Stimulated activated CD4-positive, alpha-beta T cell treated with anti-CD3 and anti-CD28 coated beads, TNF-alpha, amount 100 ng/mL, for 48 hours (primary cell): ENCODE data around the gene PTPRD.

Experiments used
- DNase-seq, 3 donors: peaks; one replicate each; pipeline ENCODE4 v3.0.0-alpha.2; 2020; ENCODE audit warnings: low read depth in 3 of 3

Gene PTPRD

GRCh38 chr9:9754186-9754585, 858.6 kb downstream of the PTPRD start:
- DNase-seq, result no peak

DNA sequence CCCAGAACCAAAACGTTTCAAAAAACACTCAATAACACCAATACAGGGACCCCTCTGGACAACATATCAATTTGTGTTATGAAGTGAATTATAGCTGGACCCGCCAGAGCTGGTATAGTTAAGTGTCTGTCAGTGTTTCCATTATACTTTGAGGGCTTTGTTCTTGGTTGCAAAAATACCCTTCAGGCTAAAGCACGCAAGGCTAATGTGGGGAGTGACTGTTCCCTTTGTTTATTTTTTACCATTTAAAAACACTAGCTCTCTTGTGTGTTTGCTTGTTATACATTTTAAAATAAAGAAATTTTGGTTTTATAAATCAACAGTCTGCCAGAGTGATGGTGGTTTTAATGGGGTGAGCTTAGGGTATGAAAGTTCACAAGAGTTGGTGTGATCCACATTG, 859.5 kb downstream of the PTPRD start:
- no peak for DNase-seq

DNA sequence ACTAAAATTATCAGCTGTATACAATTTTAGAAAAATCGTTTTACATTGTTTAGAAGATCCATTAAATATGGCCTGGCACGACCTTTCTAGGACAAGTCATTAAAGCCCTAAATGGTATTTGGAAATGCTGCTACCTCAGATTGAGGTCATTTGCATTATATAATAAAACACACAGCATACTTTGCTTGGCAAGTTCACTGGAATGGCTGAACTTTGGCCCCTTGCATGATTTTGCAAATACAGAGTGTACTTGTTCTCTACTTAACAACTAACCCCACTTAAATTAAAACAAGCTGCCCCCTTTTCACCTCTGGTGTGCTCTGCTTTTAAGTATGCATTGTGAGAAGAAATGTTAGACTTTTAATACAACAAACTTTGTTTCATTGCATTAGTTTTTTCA, 860.1 kb downstream of the PTPRD start:
- no peak for DNase-seq

DNA sequence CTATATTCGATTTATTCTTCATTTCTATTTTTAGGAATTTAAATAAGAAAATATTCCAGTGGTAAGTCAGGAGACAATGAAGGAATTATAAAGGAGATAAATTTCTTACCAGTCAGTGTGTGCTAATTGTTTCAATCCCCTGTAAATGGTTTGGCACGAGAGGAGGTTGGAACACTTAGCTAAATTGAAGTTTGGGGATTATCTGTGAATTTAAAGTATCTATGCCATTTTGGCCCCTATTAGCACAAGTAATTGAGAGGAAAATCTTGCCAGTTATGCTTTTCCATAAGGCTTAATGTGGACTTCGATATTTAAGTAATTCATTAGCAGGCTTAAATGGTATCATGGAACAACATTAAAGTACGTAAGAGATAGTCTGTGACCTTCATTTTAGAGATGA, 860.8 kb downstream of the PTPRD start:
- DNase-seq, result no peak

DNA sequence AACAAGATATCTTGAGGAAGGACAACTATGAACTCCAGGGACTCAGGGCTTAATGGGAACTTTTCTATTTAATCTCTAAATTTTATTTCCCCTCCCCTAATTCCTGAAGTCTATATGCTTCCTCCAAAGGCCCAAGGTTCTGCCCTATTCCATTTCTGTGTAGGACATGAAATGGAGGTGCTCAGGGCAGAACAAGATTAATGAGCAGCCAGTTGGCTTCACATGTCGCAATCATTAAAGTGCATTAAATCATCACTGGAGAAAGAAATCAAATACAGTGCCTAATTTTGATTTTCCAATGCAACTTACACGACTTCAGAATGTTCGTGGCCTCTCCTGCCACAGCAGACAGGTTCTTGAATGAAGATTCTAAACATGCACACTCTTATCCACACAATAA, 862.1 kb downstream of the PTPRD start:
- no peak for DNase-seq

- DNase-seq, result no peak
Observed at GRCh38 chr9:9749591-9749990, 863.2 kb downstream of the PTPRD start.

DNA sequence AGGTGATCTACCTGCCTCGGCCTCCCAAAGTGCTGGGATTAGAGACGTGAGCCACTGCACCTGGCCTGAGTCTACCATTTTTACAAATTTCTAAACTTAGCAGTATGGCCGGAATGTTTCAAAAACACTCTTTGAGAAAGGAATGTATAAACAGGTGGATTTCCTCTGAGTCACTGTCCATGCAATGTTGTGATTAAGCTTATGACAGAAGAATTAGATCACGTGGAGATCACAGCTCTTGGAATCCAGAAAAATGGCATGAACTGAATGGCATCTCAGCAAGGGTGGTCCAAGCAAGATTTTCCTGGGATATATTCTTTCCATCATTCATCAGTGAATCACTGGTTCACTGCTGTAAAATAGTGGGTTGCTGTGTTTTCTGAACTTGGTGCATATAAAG, 865.0 kb downstream of the PTPRD start:
- DNase-seq, result no peak

- DNase-seq, result no peak
Observed at GRCh38 chr9:9746826-9747225, 866.0 kb downstream of the PTPRD start.

GRCh38 chr9:9743822-9744221, 869.0 kb downstream of the PTPRD start:
- no peak for DNase-seq

- no peak for DNase-seq
Observed at GRCh38 chr9:9730174-9730573, 882.6 kb downstream of the PTPRD start.

GRCh38 chr9:9729082-9729481, 883.7 kb downstream of the PTPRD start:
- DNase-seq, result no peak

DNA sequence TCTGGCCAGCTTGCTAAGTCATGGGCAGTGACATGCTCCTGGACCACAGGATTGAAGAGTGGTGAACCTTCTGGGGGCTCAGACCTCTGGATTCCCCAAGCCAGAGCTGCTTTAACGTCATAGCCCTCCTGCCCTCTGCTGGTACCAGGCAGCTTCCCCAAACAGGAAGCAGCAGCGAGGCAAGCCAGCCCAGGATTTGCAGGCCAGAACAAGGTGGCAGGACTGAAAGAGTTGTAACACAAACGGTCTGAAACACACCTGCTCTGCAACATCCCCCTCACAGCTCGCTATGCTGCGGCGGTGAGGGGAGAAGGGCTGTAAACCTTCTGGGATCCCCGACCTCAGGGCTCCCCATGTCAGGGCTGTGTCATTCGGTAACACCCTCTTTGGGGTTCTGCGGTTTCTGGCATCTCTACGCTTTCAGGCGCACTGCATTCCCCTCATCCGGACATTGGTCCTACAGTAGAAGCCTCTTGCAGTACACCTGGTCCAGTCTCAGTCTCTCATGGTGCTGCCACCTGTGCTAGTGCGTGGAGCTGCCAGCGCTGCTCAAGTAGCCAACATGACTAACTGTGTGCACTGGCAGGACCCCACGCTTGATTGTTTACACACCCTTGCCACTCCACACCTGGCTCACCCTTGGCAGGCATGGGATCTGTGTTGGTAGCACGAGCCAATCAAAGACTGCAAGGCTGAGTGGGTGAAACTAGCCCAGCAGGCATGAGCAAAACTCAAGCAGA, 893.3 kb downstream of the PTPRD start:
- DNase-seq, result no peak

DNA sequence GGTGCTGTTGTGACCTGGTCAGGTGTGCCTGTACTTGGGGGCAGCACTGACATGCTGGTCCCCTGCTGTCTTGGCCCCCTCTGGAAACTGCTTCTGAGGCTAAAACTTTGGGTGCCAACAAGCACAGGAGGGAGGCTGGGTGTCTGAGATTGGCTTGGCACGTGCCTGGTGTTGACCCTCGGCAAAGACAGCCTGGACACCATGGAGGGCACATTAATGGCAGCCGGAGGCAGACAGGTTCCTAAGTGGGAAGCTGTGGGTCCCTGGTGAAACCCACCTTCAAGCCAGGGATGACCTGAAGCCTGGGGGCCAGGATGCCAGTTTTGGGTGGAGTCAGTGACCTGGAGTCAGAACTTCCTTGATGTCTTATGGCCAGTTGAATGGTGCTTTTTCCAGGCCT, 894.1 kb downstream of the PTPRD start:
- DNase-seq, result no peak

- no peak for DNase-seq
Observed at GRCh38 chr9:9679433-9679832, 933.4 kb downstream of the PTPRD start.

- no peak for DNase-seq
Observed at GRCh38 chr9:9674461-9674860, 938.3 kb downstream of the PTPRD start.

DNA sequence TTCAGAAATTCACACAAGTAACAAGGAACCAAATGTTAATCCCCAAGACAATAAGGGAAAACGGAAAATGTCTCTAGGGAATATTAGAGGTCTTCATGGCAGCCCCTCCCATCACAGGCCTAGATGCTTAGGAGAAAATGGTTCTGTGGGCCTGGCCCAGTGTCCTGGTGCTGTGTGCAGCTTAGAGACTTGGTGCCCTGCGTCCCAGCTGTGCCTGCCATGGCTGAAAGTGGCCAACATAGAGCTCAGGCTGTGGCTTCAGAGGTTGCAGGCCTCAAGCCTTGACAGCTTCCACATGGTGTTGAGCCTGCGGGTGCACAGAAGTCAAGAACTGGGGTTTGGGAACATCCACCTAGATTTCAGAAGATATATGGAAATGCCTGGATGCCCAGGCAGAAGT, 942.3 kb downstream of the PTPRD start:
- no peak for DNase-seq

GRCh38 chr9:9645006-9645405, 967.8 kb downstream of the PTPRD start:
- no peak for DNase-seq

DNA sequence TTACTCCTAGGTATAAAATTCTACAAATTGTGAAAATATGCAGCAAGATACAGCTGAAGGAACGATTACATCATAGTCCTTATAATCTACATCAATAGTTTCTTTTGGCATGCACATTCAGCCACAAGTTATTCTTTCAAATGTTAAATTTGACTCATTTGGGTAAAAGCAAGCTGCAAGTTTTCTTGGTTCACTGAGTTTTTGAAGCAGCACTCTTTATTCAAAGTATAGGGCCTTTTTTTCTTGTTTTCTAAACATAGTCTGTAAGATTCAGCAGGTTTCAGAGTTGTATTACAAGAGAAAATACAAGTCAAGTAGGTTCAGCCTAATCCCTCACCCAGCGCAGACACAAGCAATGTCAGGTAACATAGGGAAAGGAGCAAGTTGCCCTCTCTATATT, 981.5 kb downstream of the PTPRD start:
- DNase-seq, result no peak

DNA sequence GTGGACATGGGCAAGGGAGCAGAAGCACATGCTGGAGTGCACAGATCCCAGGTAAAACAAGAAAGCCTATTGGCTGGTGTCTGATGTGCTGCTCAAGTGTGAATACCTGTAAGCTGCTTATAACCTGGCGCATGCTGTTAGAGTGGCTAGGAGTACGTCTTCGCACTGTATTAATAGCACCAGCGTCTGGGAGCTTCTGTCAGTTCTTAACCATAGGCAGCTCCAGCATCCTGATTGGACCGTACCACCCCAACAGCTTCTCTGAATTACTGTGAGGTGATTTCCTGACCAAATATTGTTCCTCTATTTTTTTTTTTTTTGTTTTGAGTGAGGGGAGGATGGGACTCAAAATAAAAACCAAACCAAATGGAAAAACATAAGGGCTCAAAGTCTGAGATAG, 987.6 kb downstream of the PTPRD start:
- DNase-seq, result no peak

- no peak for DNase-seq
Observed at GRCh38 chr9:9623506-9623905, 989.3 kb downstream of the PTPRD start.

DNA sequence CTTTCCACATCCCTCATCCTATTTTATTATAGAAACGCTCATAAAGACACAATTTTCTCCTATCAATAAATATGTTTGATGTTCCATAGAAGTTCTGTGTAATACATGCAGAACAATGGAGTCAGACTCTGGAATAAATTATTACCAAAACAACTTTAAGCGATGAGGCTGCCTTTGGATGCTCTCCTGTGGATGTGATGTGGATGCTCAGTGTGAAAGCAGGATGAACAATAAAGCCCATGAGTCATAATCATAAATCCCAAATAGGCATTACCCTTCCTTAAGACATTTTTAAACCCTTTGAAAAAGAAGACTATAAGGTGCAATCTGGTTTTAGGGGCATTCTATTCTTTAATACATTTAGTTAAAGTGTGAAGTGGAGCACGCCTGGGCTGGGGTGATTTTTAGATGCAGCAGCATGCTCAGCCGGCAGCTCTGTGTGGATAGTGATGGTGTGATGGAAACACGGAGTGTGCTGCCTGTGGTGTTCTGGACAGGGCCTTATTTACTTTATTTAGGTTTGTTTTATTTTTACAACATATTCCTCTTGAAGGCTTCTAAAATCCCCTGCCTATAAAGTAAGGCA, 991.4 kb downstream of the PTPRD start:
- DNase-seq, result no peak

DNA sequence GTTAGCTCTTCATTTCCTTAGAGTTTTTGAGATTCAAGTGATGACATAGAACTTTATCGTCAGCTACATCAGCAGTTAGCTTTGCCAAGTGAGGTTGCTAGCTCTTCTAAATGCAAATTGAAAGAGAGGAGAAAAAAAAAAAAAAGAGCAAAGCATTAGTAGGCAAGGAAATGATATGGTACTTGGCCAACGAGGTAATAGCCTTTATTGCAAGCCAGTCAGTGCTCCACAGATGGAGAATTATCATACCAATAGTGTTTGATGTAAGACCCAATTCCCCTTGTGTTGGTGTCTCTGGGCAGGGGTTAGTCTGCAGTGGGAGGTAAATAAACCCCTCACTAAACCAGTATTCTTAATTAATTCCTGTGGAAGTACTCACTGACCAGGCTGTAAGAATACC, 992.1 kb downstream of the PTPRD start:
- DNase-seq, result no peak

DNA sequence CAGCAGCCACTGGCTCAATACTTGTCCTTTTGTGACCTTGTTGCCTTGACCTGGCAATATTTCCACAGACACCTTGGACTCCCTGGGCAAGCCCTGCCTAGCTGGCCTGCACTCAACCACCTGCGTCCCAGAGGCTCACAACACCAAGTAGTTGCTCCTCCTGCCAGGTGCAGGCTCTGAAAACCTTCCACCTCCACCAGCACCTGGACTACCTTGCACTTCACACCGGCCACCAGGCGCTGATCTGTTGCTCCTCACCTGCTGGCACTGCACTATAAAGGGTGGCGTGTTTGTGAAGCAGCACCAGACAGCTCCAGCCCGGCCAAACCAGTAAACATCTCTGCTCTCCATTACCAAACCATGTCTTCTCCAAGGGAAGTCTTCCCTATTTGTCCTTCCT, 997.7 kb downstream of the PTPRD start:
- DNase-seq, result no peak

DNA sequence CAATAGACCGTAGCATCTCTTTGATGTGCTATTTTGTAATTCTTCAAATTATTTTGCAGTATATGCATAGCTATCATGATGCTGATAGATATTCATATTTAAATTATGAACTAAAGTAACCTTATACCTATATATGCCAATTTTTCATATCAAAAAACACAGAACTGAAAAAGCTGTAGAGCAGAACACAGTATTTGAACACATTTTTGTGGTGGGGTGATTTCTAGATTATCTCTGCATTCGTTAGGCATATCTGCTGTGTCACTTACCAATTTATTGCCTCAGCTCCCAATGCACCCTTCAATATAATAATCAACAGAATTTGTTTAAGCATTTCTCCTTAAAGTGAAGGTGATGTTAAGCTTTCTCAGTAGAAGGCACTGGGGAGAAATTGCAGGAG, 998.2 kb downstream of the PTPRD start:
- DNase-seq, result no peak
